Activated T-helper 17 cell treated with anti-CD3 and anti-CD28 coated beads, Interleukin-2, amount 50 U/mL, for 72 hours (primary cell): ENCODE measurements around the gene TOP3A. TPM values are rescaled to one million over a fixed set of nuclear protein-coding genes. Genes with fewer than 3 reads are reported as not detected.
"Not testable (repeated sequence)": the region's sequence is repeated elsewhere in the genome, so short reads cannot be mapped to it uniquely, and the experiment has no call there.

Experiments used
- ATAC-seq: fragments of 150-1000 bp; cut with Tn5 transposase; replicated peaks from 2 replicates; pipeline ENCODE4 v1.10.0; 2021; ENCODE audit warnings: mild to moderate bottlenecking, moderate library complexity
- H3K27ac Mint-ChIP-seq: one replicate; pipeline ENCODE4 v1.8.0; 2022; ENCODE audit warnings: mixed read lengths
- H3K27me3 Mint-ChIP-seq: one replicate; pipeline ENCODE4 v1.8.0; 2022; ENCODE audit warnings: mixed read lengths
- H3K36me3 Mint-ChIP-seq: one replicate; pipeline ENCODE4 v1.8.0; 2022; ENCODE audit warnings: low read depth, mild to moderate bottlenecking, mixed read lengths
- H3K4me1 Mint-ChIP-seq: one replicate; pipeline ENCODE4 v1.8.0; 2022; ENCODE audit warnings: mixed read lengths
- H3K4me3 Mint-ChIP-seq: one replicate; pipeline ENCODE4 v1.8.0; 2022; ENCODE audit warnings: mild to moderate bottlenecking, mixed read lengths
- H3K9me3 Mint-ChIP-seq: one replicate; pipeline ENCODE4 v1.8.0; 2022; ENCODE audit warnings: mixed read lengths
- total RNA-seq, 2 donors: library from RNA; stranded (reverse); gene quantifications; one replicate each; pipeline ENCODE4 v1.2.3, GENCODE V29; 2022

TOP3A gene
- total RNA-seq, 2 donors from 2014 or later = 69.7 to 81.6 TPM

GRCh38 chr17:18315961-18316360 is 1.2 kb upstream of the TOP3A start:
- H3K27me3 Mint-ChIP-seq = no peaks in the 10 kb centered on the region
- ATAC-seq = no peak
- H3K4me1 Mint-ChIP-seq = peaks cover 35% of the 10 kb centered on the region
- peak overlapping the region; percentile 94 for H3K27ac Mint-ChIP-seq
- peak overlapping the region; percentile 83 for H3K4me3 Mint-ChIP-seq
- H3K9me3 Mint-ChIP-seq = no peaks in the 10 kb centered on the region
- H3K36me3 Mint-ChIP-seq = peaks cover 79% of the 10 kb centered on the region

- H3K36me3 Mint-ChIP-seq = peaks cover 83% of the 10 kb centered on the region
- H3K4me1 Mint-ChIP-seq = peaks cover 32% of the 10 kb centered on the region
Observed at GRCh38 chr17:18315562-18315922, 748 bp upstream of the TOP3A start.

GRCh38 chr17:18314059-18314730 is 599 bp downstream of the TOP3A start:
- H3K27ac Mint-ChIP-seq = peak overlapping the region; percentile 94
- H3K36me3 Mint-ChIP-seq = peaks cover 85% of the 10 kb centered on the region
- no peak for ATAC-seq
- peak overlapping the region; percentile 83 for H3K4me3 Mint-ChIP-seq
- peaks cover 27% of the 10 kb centered on the region for H3K4me1 Mint-ChIP-seq
- H3K27me3 Mint-ChIP-seq = no peaks in the 10 kb centered on the region
- no peaks in the 10 kb centered on the region for H3K9me3 Mint-ChIP-seq

More at GRCh38 chr17:18315562-18315922, 748 bp upstream of the TOP3A start:
- Mint-ChIP-seq H3K27me3 (no peaks in the 10 kb centered on the region), H3K27ac (peak overlapping the region; percentile 94), H3K4me3 (peak overlapping the region; percentile 83), H3K9me3 (no peaks in the 10 kb centered on the region)
- no peak for ATAC-seq

- peaks cover 100% of the 10 kb centered on the region for H3K36me3 Mint-ChIP-seq
- H3K4me1 Mint-ChIP-seq = peaks cover 16% of the 10 kb centered on the region
- H3K4me3 Mint-ChIP-seq = no peak overlapping the region
- no peak overlapping the region for H3K27ac Mint-ChIP-seq
- no peaks in the 10 kb centered on the region for H3K27me3 Mint-ChIP-seq
- H3K9me3 Mint-ChIP-seq = no peaks in the 10 kb centered on the region
- ATAC-seq = no peak
Observed at GRCh38 chr17:18309202-18309601, 5.6 kb downstream of the TOP3A start.

DNA sequence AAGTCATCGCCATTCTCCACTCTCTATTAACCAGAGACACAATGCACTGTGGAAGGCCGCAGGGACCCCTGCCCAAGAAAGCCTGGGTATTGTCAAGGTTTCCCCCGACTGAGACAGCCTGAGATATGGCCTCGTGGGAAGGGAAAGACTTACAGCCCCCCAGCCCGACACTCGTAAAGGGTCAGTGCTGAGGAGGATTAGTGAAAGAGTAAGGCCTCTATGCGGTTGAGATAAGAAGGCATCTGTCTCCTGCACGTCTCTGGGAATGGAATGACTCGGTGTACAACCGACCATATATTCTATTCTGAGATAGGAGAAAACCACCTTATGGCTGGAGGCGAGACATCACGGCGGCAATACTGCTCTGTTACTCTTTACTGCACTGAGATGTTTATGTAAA is 11.6 kb downstream of the TOP3A start:
- ATAC-seq, H3K9me3 Mint-ChIP-seq, H3K4me3 Mint-ChIP-seq, H3K4me1 Mint-ChIP-seq, H3K27ac Mint-ChIP-seq, H3K27me3 Mint-ChIP-seq: not testable (repeated sequence)
- H3K36me3 Mint-ChIP-seq = peaks cover 97% of the 10 kb centered on the region

DNA sequence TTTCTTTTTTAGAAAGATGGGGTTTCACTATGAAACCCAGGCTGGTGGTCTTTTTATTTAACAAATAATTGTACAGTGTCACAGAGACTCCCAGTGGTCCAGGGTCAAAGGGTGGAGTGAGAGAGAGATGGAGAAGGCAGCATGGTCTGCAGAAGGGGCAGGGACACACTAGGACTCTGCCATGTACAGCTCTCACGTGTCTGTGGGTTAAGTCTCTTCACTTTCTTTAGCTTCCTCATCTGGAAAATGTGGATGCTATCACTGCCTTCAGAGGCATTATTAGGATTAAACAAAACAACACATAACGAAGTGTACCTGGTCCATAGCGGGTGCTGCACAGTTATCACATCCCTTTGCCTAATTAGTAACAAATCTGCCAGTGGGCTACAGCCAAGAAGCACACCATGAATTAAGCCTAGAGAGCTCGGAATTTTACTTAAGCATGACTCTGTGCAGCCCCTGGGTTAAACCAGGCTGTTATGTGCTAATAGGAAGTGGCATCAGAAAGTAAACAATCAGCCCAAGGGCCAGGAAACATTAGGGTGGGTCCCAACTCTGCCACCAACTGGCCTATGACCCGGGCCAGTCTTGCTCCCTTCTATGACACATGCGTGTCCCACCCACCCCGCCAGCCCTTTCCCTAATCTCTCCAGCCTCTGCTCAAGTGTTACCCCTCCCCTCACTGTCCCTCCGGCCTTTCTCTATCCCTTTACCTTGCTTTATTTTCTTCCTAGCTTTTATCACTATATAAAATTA is 13.9 kb downstream of the TOP3A start:
- Mint-ChIP-seq H3K4me3 (no peak overlapping the region), H3K4me1 (no peaks in the 10 kb centered on the region), H3K27me3 (no peaks in the 10 kb centered on the region), H3K9me3 (no peaks in the 10 kb centered on the region), H3K27ac (no peak overlapping the region), H3K36me3 (peaks cover 86% of the 10 kb centered on the region)
- no peak for ATAC-seq

GRCh38 chr17:18298061-18298460 is 16.7 kb downstream of the TOP3A start:
- not testable (repeated sequence) for H3K27me3 Mint-ChIP-seq, H3K4me3 Mint-ChIP-seq, ATAC-seq, H3K4me1 Mint-ChIP-seq, H3K9me3 Mint-ChIP-seq, H3K27ac Mint-ChIP-seq
- H3K36me3 Mint-ChIP-seq = peaks cover 86% of the 10 kb centered on the region

- H3K4me1 Mint-ChIP-seq = no peaks in the 10 kb centered on the region
- no peak overlapping the region for H3K27ac Mint-ChIP-seq
- H3K4me3 Mint-ChIP-seq = no peak overlapping the region
- no peak for ATAC-seq
- no peaks in the 10 kb centered on the region for H3K9me3 Mint-ChIP-seq
- H3K27me3 Mint-ChIP-seq = no peaks in the 10 kb centered on the region
- H3K36me3 Mint-ChIP-seq = peaks cover 98% of the 10 kb centered on the region
Observed at GRCh38 chr17:18291718-18292540, 22.9 kb downstream of the TOP3A start.

DNA sequence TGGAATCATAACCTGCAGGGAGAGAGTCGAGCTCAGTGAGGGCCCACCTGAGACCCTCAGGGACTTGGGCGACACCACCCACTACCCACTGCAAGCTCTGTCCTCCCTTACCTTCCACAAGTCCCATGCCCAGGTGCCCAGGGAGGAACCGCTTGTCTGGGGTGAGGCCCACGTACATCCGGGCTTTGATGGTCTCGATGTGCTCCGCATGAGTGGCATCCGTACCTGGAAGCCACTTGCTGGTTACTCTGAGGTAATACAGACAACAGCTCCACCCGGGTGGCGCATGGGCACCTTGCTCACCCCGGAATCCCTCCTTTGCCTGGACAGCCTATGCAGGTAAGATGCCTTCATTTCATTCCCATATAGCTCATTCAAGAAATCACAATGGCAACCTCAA is 29.5 kb downstream of the TOP3A start:
- H3K4me1 Mint-ChIP-seq = no peaks in the 10 kb centered on the region
- no peak for ATAC-seq
- no peaks in the 10 kb centered on the region for H3K27me3 Mint-ChIP-seq
- no peak overlapping the region for H3K4me3 Mint-ChIP-seq
- H3K27ac Mint-ChIP-seq = no peak overlapping the region
- no peaks in the 10 kb centered on the region for H3K9me3 Mint-ChIP-seq
- peaks cover 98% of the 10 kb centered on the region for H3K36me3 Mint-ChIP-seq

DNA sequence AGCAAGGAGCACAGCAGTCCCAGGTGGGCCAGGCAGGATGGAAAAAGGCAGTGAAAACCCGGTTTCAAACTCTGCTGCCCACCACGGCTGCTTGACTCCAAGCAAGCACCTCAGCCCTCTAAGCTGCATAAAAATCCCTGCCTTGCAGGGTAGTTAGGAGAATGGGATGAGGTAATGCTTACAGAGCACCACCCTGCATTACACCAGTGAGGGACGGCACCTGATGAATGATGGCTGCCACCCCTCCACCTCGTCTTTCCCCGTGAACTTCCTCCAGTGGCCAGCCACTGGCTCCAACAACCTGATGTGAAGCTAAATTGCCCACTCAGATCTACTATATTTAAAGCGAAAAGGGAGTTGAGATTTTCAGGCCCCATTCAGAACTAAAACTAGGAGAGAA is 33.0 kb downstream of the TOP3A start:
- Mint-ChIP-seq H3K4me3 (no peak overlapping the region), H3K27me3 (no peaks in the 10 kb centered on the region), H3K27ac (no peak overlapping the region), H3K36me3 (peaks cover 91% of the 10 kb centered on the region), H3K4me1 (no peaks in the 10 kb centered on the region), H3K9me3 (no peaks in the 10 kb centered on the region)
- no peak for ATAC-seq

- no peak overlapping the region for H3K27ac Mint-ChIP-seq
- H3K36me3 Mint-ChIP-seq = peaks cover 91% of the 10 kb centered on the region
- H3K27me3 Mint-ChIP-seq = no peaks in the 10 kb centered on the region
- no peak for ATAC-seq
- no peaks in the 10 kb centered on the region for H3K4me1 Mint-ChIP-seq
- no peak overlapping the region for H3K4me3 Mint-ChIP-seq
- H3K9me3 Mint-ChIP-seq = no peaks in the 10 kb centered on the region
Observed at GRCh38 chr17:18280766-18281371, 33.9 kb downstream of the TOP3A start.

- no peak overlapping the region for H3K27ac Mint-ChIP-seq
- peaks cover 91% of the 10 kb centered on the region for H3K36me3 Mint-ChIP-seq
- no peaks in the 10 kb centered on the region for H3K27me3 Mint-ChIP-seq
- no peaks in the 10 kb centered on the region for H3K4me1 Mint-ChIP-seq
- no peak overlapping the region for H3K4me3 Mint-ChIP-seq
- H3K9me3 Mint-ChIP-seq = no peaks in the 10 kb centered on the region
- ATAC-seq = no peak
Observed at GRCh38 chr17:18280249-18280648, 34.5 kb downstream of the TOP3A start.

DNA sequence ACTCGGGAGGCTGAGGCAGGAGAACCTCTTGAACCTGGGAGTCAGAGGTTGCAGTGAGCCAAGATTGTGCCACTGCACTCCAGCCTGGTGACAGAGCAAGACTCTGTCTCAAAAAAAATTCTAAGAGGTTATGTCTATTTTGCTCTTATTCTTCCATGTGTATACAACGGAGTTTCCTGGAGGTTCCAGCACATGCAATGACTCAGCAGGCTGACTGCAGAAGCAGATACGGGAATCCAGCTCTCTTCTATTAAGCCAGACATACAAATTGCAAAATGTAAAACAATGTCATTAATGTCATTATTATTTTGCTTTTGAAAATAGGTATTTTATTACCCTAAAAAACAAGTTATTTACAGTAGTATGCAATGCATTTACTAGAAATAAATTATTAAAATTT is 35.9 kb downstream of the TOP3A start:
- Mint-ChIP-seq H3K9me3 (no peaks in the 10 kb centered on the region), H3K36me3 (peaks cover 86% of the 10 kb centered on the region), H3K27me3 (no peaks in the 10 kb centered on the region), H3K27ac (no peak overlapping the region), H3K4me3 (no peak overlapping the region), H3K4me1 (no peaks in the 10 kb centered on the region)
- ATAC-seq = no peak

- Mint-ChIP-seq H3K27me3 (no peaks in the 10 kb centered on the region), H3K9me3 (no peaks in the 10 kb centered on the region), H3K27ac (no peak overlapping the region)
Observed at GRCh38 chr17:18277076-18277475, 37.7 kb downstream of the TOP3A start.

More at GRCh38 chr17:18277076-18277475, 37.7 kb downstream of the TOP3A start:
- Mint-ChIP-seq H3K4me1 (no peaks in the 10 kb centered on the region), H3K4me3 (no peak overlapping the region), H3K36me3 (peaks cover 83% of the 10 kb centered on the region)
- ATAC-seq = no peak
